GM12878 (cell line): ENCODE data around the gene ISG20.

Experiments used
- CTCF ChIP-seq, 3 experiments: IDR thresholded peaks in 2 of 3; conservative IDR thresholded peaks in 1 of 3; 2 replicates each; pipeline ENCODE4 v1.5.1; 2011; ENCODE audit warnings: low read depth in 3 of 3, low read length in 3 of 3, mild to moderate bottlenecking in 3 of 3, control low read depth in 2 of 3, moderate library complexity in 2 of 3, inconsistent platforms in 1 of 3, mixed read lengths in 1 of 3; ENCODE audit not compliant: control insufficient read depth in 2 of 3, insufficient read depth in 1 of 3; ENCODE audit errors: extremely low read depth in 1 of 3
- NR2C2 ChIP-seq: IDR thresholded peaks from 2 replicates; pipeline ENCODE4 v1.6.1; 2011; ENCODE audit warnings: borderline replicate concordance, low read depth; ENCODE audit not compliant: control insufficient read depth, insufficient read length
- TAF1 ChIP-seq: IDR thresholded peaks from 2 replicates; pipeline ENCODE4 v1.6.1; 2011; ENCODE audit warnings: mild to moderate bottlenecking, low read depth, low read length, borderline replicate concordance
- ZZZ3 ChIP-seq: IDR thresholded peaks from 2 replicates; pipeline ENCODE4 v1.6.1; 2011; ENCODE audit warnings: low read depth; ENCODE audit not compliant: control insufficient read depth, insufficient read length
- TF ChIP-seq, protein P1 (sequence below): IDR thresholded peaks from 2 replicates; pipeline ENCODE4 v1.6.1; 2011; ENCODE audit warnings: mild to moderate bottlenecking, low read depth, low read length, moderate library complexity; ENCODE audit not compliant: insufficient replicate concordance

DNA sequence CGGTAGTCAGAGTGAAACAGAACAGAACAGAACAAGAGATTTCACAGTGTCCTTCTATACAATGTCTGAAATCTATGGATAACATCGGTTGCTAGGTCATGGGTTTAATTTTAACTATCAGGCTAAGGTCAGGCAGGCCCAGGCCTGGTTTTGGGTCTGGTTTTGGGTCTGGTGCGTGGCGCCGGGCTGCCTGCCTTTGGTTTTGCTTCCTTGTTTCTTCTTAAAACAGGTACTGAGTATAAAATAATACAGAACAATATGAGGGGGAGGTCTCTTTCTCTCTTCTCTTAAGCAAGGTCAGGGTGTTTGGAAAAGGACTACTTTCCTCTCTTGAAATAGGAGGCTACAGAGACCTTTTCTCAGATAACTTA is 16.2 kb upstream of the ISG20 start:
- no peak for TF ChIP-seq NR2C2
- TF ChIP-seq, protein P1, sequence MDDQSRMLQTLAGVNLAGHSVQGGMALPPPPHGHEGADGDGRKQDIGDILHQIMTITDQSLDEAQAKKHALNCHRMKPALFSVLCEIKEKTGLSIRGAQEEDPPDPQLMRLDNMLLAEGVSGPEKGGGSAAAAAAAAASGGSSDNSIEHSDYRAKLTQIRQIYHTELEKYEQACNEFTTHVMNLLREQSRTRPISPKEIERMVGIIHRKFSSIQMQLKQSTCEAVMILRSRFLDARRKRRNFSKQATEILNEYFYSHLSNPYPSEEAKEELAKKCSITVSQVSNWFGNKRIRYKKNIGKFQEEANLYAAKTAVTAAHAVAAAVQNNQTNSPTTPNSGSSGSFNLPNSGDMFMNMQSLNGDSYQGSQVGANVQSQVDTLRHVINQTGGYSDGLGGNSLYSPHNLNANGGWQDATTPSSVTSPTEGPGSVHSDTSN: no peak
- no peak for TF ChIP-seq ZZZ3
- TF ChIP-seq TAF1: no peak
- no peak for TF ChIP-seq CTCF (IDR thresholded peaks at IDR 0.05 in 2 of 3, conservative IDR thresholded peaks at IDR 0.05 in 1 of 3; ENCODE audit: control insufficient read depth in 2 of 3, extremely low read depth in 1 of 3, insufficient read depth in 1 of 3, low read depth in 3 of 3, low read length in 3 of 3)
